ENCODE measurements around the gene INHBC.

Gene INHBC

GRCh38 chr12:57458665-57459054 lies 24.1 kb downstream of the INHBC start:
- peaks cover 2% of the 10 kb centered on the region for H3K27me3 ChIP-seq (ENCODE audit: insufficient read depth, low read depth, severe bottlenecking)
- TF ChIP-seq CTCF (IDR thresholded peaks at IDR 0.05; ENCODE audit: low read depth, low read length), result no peak
- peak overlapping the region; percentile 100 for H3K27ac ChIP-seq
- H3K36me3 ChIP-seq, result peaks cover 27% of the 10 kb centered on the region
- DNase-seq, result no peak
- peak overlapping the region; percentile 23 for H3K4me3 ChIP-seq (ENCODE audit: low read depth, low read length)
- no peaks in the 10 kb centered on the region for H3K9me3 ChIP-seq (ENCODE audit: severe bottlenecking)

- peak overlapping the region; percentile 100 for H3K27ac ChIP-seq
- peaks cover 27% of the 10 kb centered on the region for H3K36me3 ChIP-seq
- TF ChIP-seq CTCF (IDR thresholded peaks at IDR 0.05; ENCODE audit: low read depth, low read length), result peak; percentile 85
- H3K9me3 ChIP-seq (ENCODE audit: severe bottlenecking), result no peaks in the 10 kb centered on the region
- peaks cover 2% of the 10 kb centered on the region for H3K27me3 ChIP-seq (ENCODE audit: insufficient read depth, low read depth, severe bottlenecking)
- H3K4me3 ChIP-seq (ENCODE audit: low read depth, low read length), result peak overlapping the region; percentile 48
- peak; percentile 97 for DNase-seq
Measured at GRCh38 chr12:57459055-57459749, 24.6 kb downstream of the INHBC start.

GRCh38 chr12:57459750-57460467 lies 25.3 kb downstream of the INHBC start, which contains the start of gene GLI1:
Gene GLI1 (plus strand): TSS chr12:57459785. CDS start chr12:57463692, 3,907 bp downstream.
- Histone ChIP-seq H3K4me3 (ENCODE audit: low read depth, low read length) (peak within 1 kb of the TSS; percentile 48), H3K27ac (peak within 1 kb of the TSS; percentile 100), H3K27me3 (ENCODE audit: insufficient read depth, low read depth, severe bottlenecking) (peaks cover 2% of the 10 kb centered on the region), H3K36me3 (peaks cover 27% of the 10 kb centered on the region), H3K9me3 (ENCODE audit: severe bottlenecking) (no peaks in the 10 kb centered on the region)
- DNase-seq, result no peak
- TF ChIP-seq CTCF (IDR thresholded peaks at IDR 0.05; ENCODE audit: low read depth, low read length), result no peak

GRCh38 chr12:57460468-57460784 lies 25.8 kb downstream of the INHBC start:
- Histone ChIP-seq H3K4me3 (ENCODE audit: low read depth, low read length) (peak overlapping the region; percentile 21), H3K27ac (no peak overlapping the region), H3K27me3 (ENCODE audit: insufficient read depth, low read depth, severe bottlenecking) (peaks cover 2% of the 10 kb centered on the region), H3K9me3 (ENCODE audit: severe bottlenecking) (no peaks in the 10 kb centered on the region), H3K36me3 (peaks cover 27% of the 10 kb centered on the region)
- no peak for TF ChIP-seq CTCF (IDR thresholded peaks at IDR 0.05; ENCODE audit: low read depth, low read length)
- no peak for DNase-seq

- DNase-seq, result no peak
- Histone ChIP-seq H3K27ac (peak overlapping the region; percentile 25; the same call in 1 of the 2 replicates), H3K4me3 (ENCODE audit: low read depth, low read length) (peak overlapping the region; percentile 74), H3K9me3 (ENCODE audit: severe bottlenecking) (no peaks in the 10 kb centered on the region), H3K27me3 (ENCODE audit: insufficient read depth, low read depth, severe bottlenecking) (peaks cover 2% of the 10 kb centered on the region), H3K36me3 (peaks cover 27% of the 10 kb centered on the region)
- TF ChIP-seq CTCF (IDR thresholded peaks at IDR 0.05; ENCODE audit: low read depth, low read length), result peak; percentile 21; the same call in 1 of the 2 replicates
Measured at GRCh38 chr12:57460841-57461275, 26.3 kb downstream of the INHBC start.
